Glomerular visceral epithelial cell (primary cell): ENCODE data around the gene SEPTIN1.

Experiments
- DNase-seq: peaks from one replicate; pipeline ENCODE4 v3.0.0-alpha.2; 2016; ENCODE audit errors: extremely low spot score

Gene SEPTIN1, protein sequence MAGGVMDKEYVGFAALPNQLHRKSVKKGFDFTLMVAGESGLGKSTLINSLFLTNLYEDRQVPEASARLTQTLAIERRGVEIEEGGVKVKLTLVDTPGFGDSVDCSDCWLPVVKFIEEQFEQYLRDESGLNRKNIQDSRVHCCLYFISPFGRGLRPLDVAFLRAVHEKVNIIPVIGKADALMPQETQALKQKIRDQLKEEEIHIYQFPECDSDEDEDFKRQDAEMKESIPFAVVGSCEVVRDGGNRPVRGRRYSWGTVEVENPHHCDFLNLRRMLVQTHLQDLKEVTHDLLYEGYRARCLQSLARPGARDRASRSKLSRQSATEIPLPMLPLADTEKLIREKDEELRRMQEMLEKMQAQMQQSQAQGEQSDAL

DNA sequence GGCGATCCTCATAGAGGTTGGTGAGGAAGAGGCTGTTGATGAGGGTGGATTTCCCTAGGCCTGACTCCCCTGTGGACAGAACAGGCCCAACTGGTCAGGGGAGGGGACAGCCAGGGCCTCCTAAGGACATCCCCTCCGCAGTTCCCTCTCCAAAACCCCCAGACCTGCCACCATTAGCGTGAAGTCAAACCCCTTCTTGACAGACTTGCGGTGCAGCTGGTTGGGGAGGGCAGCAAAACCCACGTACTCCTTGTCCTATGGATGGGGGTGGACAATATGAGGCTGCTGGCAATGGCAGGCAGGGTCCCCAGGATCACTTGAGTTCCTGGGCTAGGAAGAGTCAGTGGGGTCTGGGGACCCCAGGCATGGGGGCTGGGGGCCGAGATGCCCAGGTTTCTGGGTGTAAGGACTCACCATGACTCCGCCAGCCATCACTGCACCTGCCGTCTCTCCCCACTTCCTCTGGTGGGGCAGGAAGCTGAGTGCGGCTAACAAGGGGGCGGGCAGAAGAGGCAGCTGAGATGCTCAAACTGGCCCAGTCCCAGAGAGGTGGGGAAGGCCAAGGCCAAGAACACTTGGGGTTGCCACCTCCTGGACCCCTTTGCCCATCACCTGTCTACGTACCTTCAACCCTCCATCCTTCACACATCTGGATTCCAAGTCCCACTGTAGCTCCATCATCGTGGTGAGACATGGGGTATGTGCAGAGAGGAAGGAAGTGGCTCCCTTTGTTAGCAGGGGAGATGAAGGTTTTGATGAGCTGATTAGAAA is at the start of gene SEPTIN1:
TSS of gene SEPTIN1 (minus strand) at position 451 of the 771 bp plus-strand sequence. CDS start at position 432, 19 bp downstream.
- no peak for DNase-seq

DNA sequence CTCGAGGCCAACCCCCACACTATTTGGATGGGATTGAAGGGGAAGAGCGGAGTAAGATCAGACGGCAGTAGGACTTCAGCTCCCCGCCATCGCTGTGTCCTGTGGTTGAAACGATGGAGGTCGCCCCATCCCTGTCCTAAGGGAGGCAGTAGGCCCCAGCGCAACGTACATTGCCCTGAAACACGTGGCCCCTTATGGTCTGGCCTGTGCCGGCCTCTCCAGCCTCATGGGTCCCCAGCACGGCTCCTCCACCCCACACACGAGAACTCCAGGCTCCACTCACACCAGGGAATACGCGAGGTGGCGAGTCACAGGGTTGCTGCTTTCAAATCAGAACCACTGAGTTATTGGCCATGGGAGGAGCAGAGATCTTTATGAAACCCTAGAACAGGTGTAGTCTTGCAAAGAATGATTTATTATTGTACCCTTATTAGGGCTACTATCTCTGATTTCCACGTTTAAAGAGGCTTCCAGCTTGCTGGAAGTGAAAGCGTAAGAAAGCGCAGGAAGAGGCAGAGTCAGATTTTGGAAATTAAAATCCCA is 48.1 kb upstream of the SEPTIN1 start:
- no peak for DNase-seq

DNA sequence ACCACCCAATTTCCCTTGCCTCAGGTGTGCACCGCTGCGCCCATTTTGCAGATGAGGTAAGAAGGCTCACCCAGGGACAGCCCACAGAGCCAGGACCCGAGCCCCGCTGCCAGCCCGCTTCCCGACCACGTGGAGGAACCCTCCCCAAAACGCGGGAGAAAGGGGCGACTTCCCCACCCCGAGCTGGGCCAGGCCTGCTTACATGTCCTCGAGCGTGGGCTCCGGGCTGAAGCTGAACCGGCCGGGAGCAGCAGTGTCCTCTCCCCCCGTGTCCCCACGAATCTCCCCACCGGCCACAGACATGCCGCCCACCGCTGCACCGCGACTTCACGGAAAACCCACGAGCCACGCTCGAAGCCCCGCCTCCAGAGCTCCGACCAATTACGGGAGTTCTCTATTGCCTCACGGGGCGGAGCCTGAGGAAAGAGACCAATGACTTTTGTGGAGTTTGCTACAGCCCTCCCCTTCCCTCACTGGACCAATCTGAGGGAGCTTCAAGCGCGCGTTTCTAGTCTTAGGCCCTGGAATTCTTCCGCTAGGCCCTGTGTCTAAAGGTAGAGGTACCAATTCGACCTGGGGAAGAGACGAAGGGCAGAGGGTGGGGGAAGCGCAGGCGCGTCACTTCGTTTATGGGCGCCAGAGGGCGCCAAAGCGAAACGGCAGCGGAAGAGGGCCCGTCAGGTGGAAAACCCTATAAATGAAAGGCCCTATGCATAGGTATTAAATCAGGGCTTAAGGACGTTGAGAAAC is 47.5 kb upstream of the SEPTIN1 start, which contains the start of gene DCTPP1:
TSS of gene DCTPP1 (minus strand) at position 353 of the 750 bp plus-strand sequence. CDS start at position 303, 50 bp downstream.
- DNase-seq: peak; percentile 98

DNA sequence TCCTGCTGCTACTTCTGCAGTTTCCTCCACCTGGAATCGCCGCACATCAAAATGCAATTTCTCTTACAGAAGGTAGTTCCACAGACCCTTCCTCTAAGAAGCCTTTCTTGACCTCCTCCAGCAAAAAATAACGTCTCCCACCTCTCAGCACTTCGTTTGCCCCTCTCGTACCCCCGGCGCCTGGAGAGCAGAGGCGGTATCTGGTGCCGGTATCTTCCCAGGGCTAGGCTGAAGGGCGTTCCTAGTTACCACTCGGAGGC is 47.0 kb upstream of the SEPTIN1 start:
- DNase-seq: no peak

DNA sequence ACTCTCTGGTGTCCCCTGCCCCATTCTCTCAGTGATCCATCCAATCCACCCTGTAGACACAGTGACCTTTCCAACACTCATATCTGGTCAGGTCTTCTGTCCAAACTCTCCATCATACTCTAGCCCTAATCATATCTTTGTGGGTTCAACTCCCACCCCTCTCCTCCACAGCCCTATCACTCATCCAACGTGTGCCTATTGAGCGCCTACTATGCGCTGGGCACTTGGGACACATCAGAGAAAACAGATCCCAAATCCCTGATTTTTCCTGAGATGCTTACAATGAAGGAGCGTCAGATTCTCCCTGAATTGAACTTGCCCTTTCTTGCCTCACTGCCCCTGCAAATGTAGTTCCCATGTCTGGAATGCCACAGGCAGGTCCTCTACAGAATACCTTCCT is 45.7 kb upstream of the SEPTIN1 start:
- DNase-seq: no peak

DNA sequence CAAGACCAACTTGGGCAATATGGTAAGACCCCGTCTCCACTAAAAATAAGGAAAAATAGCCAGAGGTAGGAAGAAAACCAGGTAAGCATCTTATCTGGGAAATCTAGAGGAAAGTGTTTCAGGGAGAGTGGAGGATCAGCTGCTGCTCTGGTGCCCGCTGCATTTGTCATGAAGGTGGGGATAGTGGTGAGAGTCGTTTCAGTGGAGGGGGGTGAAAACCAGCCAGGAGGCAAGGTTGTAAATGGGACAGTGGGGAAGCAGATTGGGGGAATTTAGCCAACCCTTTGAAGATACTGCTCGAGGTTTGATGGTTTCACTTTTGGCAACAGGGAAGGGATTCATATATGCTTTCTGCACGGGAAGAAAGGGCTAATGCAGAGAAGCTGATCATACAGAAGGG is 38.6 kb upstream of the SEPTIN1 start:
- no peak for DNase-seq

DNA sequence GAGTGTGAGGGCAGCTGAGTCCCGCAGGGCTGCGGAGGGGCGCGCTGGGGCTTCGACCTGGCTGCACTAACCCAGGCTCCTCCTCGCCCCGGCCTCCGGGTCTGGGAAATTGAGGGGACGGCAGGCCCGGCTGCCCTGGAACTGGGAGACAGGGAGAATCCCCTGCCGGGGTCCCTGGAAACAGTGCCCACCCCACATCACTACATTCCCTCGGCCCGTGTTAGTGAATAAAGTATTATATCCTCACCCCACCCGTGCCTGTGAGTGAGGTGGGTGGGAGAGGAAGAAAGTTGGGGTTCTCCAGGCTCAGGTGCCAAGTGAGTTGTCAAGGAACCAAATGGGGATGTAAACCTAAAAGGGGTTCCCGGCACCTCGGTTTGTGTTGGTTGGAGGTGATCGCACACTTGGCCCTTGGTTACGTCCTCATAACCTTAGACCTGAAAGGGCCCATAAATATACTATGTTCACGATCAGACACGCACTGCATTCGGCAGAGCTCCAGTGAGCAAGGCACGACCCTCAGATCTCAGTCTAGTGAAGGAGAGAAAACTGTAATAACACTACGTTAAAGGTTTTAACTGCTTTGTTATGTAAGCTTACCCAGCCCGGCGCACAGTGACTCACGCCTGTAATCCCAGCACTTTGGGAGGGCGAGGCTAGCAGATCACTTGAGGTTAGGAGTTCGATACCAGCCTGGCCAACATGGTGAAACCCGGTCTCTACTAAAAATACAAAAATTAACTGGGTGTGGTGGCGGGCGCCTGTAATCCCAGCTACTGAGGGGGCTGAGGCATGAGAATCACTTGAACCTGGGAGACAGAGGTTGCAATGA is 36.2 kb upstream of the SEPTIN1 start:
- DNase-seq: no peak

DNA sequence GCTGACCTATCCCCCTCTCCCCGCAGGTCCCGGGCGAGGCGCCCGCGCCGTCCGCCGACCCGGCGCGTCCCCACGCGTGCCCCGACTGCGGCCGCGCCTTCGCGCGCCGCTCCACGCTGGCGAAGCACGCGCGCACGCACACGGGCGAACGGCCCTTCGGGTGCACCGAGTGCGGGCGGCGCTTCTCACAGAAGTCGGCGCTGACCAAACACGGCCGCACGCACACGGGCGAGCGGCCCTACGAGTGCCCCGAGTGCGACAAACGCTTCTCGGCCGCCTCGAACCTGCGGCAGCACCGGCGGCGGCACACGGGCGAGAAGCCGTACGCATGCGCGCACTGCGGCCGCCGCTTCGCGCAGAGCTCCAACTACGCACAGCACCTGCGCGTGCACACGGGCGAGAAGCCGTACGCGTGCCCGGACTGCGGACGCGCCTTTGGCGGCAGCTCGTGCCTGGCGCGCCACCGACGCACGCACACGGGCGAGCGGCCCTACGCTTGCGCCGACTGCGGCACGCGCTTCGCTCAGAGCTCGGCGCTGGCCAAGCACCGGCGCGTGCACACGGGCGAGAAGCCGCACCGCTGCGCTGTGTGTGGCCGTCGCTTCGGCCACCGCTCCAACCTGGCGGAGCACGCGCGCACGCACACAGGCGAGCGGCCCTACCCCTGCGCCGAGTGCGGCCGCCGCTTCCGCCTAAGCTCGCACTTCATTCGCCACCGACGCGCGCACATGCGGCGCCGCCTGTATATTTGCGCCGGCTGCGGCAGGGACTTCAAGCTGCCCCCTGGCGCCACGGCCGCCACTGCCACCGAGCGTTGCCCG is 35.4 kb upstream of the SEPTIN1 start:
- no peak for DNase-seq

DNA sequence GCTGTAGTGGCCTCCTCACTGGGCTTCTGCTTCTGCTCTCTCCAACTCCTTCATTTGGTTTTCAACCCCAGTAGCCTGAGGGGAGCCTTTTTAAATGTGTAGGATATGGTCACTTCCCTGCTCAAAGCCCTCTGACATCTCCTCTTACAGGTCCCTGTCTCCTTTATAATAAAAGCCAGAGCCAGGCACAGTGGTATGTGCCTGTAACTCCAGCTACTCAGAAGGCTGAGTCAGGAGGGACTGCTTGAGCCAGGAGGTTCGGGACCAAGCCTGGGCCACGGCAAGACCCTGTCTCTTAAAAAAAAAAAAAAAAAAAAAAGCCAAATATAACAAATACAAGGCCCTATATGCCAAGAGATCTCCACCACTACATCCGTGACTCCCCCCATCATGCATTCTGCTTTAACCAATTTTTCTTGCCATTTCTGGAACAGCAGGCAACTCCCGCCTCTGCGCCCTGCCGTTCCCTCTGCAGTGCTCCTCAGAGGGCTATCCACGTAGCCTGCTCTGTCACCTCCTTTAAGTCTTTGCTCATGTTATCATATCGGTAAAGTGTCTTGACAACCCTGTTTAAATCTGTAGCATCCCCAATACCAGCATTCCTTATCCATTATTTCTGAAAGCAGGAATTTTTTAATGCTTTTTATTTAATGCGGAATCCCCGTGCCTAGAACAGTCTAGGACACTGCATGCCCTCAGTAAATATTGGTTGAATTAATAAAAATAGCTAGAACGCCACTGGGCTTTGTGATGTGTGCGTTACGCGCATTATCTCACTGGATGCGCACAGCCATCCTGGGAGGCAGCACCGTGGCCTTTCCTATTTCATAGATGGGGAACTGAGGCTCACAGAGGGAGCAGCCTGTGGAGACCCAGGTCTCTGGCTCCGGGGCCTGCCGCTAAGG is 34.5 kb upstream of the SEPTIN1 start:
- no peak for DNase-seq

DNA sequence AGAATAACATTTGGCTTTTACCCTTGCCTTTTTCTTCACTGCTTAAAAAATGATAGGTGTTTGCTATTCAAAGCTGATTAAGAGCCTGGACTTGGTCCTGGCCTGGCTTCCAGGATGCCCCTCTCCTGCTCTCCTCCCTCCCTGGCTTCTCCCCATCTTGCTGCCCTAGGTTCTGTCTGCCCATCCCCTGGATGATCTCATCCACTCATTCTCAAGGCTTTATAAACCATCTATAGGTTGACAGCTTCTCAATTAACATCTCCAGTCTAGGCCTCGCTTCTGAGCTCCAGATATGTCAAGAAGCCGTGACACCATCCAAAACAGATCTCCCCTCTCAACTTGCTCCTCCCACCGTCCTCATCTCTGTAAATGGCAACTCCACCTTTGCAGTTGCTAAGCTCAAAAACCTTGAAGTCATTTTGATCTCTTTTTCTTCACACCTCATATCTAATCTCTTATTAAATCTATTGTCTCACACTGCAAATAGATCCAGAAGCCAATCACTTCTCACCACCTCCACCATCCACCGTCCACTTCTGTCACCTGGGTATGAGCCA is 33.8 kb upstream of the SEPTIN1 start:
- DNase-seq: no peak

DNA sequence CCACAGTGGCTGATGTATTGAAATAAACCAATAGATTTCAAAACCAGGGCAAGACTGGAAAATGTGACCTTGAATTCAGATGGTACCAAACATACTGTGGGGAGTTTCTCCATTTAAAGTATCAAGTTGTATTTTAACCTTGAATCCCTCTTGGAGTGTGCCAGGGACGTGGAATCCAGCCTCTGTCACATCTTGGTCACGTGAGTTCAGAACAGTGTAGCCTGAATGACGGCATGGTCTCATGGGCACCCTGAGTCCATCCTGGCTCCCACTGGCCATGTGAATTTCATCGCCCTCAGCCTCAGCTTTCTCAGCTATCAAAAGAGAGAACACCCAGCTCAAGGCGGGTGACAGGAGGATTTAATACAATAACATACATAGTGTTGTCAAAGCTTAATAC is 31.8 kb upstream of the SEPTIN1 start:
- no peak for DNase-seq

DNA sequence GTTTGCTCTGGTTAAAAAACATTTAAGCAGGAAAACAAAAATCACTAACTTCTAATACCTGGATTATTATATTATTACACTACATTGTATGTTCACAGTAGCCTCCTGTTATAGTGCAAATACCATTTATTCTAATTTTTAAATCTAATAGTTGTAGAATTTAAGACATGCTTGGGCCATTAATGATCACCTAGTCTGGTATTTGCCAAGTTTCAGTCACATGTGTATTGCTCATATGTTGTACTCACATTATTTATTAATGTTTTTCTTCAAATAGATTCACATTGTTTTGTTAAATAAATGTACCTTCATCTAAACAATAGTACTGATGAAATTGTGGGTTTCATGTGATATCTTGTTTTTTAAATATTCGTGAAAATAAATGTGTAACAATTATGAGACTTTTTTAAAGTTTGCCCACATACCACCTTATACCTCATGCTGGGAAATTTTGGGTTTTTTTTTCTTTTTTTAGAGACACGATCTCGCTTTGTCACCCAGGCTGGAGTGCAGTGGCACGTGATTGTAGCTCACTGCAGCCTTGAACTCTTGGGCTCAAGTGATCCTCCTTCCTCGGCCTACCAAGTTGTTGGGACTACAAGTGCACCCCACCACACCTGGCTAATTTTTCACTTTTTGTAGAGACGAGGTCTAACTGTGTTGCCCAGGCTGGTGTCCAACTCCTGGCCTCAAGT is 30.9 kb upstream of the SEPTIN1 start:
- DNase-seq: no peak

DNA sequence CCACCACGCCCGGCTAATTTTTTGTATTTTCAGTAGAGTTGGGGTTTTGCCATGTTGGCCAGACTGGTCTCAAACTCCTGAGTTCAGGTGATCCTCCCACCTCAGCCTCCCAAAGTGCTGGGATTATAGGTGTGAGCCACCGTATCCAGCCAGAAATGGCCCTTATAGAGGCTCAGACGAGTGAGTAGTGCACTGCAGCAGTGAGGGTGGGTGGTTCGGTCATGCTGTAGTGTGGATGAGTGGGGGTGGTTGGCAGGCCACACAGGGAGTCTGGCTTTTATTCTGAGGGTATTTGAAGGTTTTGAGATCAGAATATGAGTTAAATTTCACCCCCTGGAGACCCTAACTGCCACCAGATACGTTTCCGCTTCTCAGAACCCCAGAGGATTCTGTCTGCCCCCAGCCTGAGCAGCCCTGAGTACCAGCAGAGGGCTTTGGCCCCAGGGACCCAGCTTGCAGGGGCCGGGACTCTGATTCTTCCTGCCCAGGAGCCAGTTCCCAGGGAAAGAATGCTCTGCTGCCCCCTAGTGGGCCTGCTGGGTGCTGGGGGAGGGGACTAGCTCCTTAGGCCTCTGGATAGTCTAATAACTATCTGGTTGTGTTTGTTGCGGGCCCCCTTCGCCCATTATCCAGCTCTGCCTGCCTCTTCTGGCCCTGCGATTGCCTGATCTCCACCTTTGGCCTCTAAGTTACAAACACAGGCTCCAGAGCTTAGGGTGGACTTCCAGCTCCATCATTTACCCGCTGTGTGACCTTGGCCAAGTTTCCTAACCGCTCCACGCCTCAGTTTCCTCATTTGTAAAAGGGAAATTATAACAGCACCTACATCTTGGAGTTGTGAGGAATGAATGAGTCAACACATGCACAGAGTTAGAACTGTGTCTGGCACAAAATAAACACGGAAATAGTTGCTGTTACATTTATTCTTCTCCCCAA is 27.0 kb upstream of the SEPTIN1 start:
- DNase-seq: peak; percentile 88

DNA sequence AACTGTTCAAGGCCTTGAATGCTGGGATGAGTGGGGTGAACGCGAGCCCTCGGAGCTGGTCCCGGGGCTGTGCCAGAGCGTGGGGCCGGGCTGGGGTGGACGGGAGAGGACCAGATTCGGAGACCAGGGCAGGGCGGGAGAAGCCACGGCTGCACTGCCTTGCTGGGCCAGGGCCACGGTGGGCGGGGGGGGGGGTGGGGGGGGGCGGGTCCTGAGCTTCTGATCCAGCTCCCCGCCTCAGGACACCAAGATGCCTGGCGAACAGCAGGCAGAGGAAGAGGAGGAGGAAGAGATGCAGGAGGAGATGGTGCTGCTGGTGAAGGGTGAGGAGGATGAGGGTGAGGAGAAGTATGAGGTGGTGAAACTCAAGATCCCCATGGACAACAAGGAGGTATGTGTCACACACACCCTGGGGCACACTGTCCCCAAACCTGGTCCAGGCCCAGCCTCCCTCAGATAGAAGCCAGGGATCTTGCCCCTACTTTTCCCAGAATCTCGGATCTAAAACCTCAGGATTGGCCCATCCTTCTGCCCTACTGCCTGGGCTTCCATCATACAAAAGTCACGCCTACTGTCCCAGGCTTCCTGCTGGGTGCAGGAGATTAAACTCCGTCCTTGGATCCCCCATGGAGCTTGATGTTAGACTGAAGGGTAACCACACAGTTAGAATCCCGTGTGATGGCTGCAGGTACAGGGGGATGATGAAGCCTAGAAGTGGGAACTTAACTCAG is 25.6 kb upstream of the SEPTIN1 start:
- DNase-seq: no peak

DNA sequence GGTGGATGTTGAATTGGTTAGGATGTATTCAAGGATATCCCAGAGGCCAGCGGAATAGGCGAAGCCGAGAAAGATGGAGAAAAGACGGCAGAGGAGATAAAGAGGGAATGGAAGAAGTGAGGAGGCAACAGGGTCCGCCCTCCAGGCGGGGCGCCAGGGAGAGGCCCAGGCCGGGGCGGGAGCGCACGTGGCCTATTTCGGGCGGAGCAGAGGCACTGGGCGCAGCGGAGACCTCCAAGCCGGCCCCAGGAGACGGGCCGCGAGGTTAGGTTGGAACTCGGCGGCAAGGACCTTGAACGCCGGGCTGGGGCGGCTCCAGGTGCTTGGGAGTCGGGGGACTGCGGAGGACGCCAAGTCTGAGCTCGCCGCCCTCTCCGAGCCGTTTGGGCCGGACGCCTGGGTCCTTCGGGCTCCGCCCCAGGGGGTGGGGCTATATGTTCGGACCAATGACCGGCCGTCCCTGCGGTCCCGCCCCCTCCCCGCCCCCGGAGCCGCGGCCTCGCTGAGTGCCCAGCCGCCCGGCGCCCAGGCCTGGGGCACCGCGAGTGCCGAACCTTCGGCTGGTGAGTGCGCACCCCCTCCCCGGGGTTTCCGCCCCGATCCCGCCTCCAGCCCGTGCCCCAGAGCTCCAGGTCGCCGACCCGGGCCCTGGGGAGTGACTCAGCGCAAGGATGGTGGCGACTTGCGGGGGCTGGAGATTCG is 24.9 kb upstream of the SEPTIN1 start, which contains the start of gene ZNF771:
TSS of gene ZNF771 (plus strand) at position 505 of the 702 bp plus-strand sequence. CDS start 448 bp downstream, outside the sequence.
- peak; percentile 84 for DNase-seq

DNA sequence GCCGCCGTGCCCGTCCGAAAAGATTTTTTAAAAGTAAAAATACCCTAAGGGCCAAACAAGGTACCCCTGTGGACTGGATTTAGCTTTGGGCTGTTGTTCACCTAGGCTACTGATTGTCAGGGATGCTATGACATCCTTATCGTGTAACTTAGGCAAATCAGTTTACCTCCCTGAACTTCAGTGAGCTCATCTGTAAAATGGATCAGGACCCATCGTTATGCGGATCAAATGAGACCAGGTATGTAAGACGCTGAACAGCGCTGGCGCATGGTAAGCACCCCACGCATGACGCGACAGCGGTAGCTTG is 24.4 kb upstream of the SEPTIN1 start:
- DNase-seq: no peak
